Ishikawa (cell line): ENCODE measurements around the gene IPCEF1.

Experiments
- CREB1 ChIP-seq: IDR thresholded peaks from 2 replicates; pipeline ENCODE4 v1.6.1; 2012; ENCODE audit warnings: low read depth
- EGR1 ChIP-seq: IDR thresholded peaks from 2 replicates; pipeline ENCODE4 v1.6.1; 2012
- EP300 ChIP-seq: IDR thresholded peaks from 2 replicates; pipeline ENCODE4 v1.6.1; 2012; ENCODE audit warnings: borderline replicate concordance
- MAX ChIP-seq: IDR thresholded peaks from 2 replicates; pipeline ENCODE4 v1.6.1; 2012
- NFIC ChIP-seq: IDR thresholded peaks from 2 replicates; pipeline ENCODE4 v1.6.1; 2012
- RAD21 ChIP-seq: IDR thresholded peaks from 2 replicates; pipeline ENCODE4 v1.6.1; 2012; ENCODE audit warnings: low read depth
- REST ChIP-seq: IDR thresholded peaks from 2 replicates; pipeline ENCODE4 v1.6.1; 2012; ENCODE audit warnings: low read depth, mild to moderate bottlenecking
- TAF1 ChIP-seq: IDR thresholded peaks from 2 replicates; pipeline ENCODE4 v1.6.1; 2012; ENCODE audit warnings: low read depth, mild to moderate bottlenecking
- TEAD4 ChIP-seq: IDR thresholded peaks from 2 replicates; pipeline ENCODE4 v1.6.1; 2012
- USF1 ChIP-seq: IDR thresholded peaks from 2 replicates; pipeline ENCODE4 v1.6.1; 2012
- YY1 ChIP-seq: IDR thresholded peaks from 2 replicates; pipeline ENCODE4 v1.6.1; 2012; ENCODE audit warnings: low read depth
- ZBTB7A ChIP-seq: IDR thresholded peaks from 2 replicates; pipeline ENCODE4 v1.6.1; 2012; ENCODE audit warnings: low read depth

GRCh38 chr6:154367336-154367735 is 10.7 kb upstream of the IPCEF1 start:
- no peak for TF ChIP-seq ZBTB7A
- no peak for TF ChIP-seq RAD21
- TF ChIP-seq MAX: no peak
- no peak for TF ChIP-seq TAF1
- TF ChIP-seq EGR1: no peak
- no peak for TF ChIP-seq REST
- TF ChIP-seq USF1: no peak
- TF ChIP-seq NFIC: no peak
- no peak for TF ChIP-seq TEAD4
- no peak for TF ChIP-seq CREB1
- no peak for TF ChIP-seq EP300
- no peak for TF ChIP-seq YY1
